Measurements from ENCODE around the gene KDM1B. TPM values are rescaled to one million over a fixed set of nuclear protein-coding genes. Genes with fewer than 3 reads are reported as not detected.

KDM1B gene
- total and polyA plus RNA-seq, 9 of the 15 experiments (the other 6 are each of a cell fraction or from before 2014, with no cell fraction given): 1.4 to 58.9 (median 36.3) TPM

GRCh38 chr6:18117136-18117535 lies 38.1 kb upstream of the KDM1B start:
- Histone ChIP-seq H4K20me1 (replicated peaks; ENCODE audit: control insufficient read depth, insufficient read depth, low read length) (no peaks in the 10 kb centered on the region), H2AFZ (ENCODE audit: low read depth, low read length) (no peak overlapping the region; the same call in 1 of the 2 replicates), H3K79me2 (ENCODE audit: control insufficient read depth, insufficient read depth, low read length) (no peaks in the 10 kb centered on the region), H3K4me3 (no peak overlapping the region), H3K9ac (ENCODE audit: insufficient read depth in 1 of 2, low read depth in 2 of 2, low read length in 2 of 2) (no peak overlapping the region), H3K27ac (ENCODE audit: extremely low read depth, low read depth, low read length) (no peak overlapping the region), H3K27me3 (ENCODE audit: control insufficient read depth in 2 of 2, insufficient read depth in 2 of 2, low read length in 2 of 2) (no peaks in the 10 kb centered on the region; a peak in 1 of 5 replicates), H3K9me1 (ENCODE audit: control insufficient read depth, insufficient read depth, low read length) (no peaks in the 10 kb centered on the region), H3K9me3 (replicated peaks; ENCODE audit: control insufficient read depth, insufficient read depth, low read depth, low read length) (no peaks in the 10 kb centered on the region), H3K4me2 (ENCODE audit: insufficient read depth, low read length) (no peak overlapping the region), H3K4me1 (replicated peaks in 1 of 2; ENCODE audit: control insufficient read depth in 2 of 2, insufficient read depth in 2 of 2, low read length in 2 of 2) (peaks cover 2 to 3% of the 10 kb centered on the region in 2 experiments; a peak in 2 of 5 replicates), H3K36me3 (ENCODE audit: control insufficient read depth, insufficient read depth, low read length) (no peaks in the 10 kb centered on the region)
- FAIRE-seq (no peak), ATAC-seq (no peak), DNase-seq (ENCODE audit: extremely low read depth in 1 of 4, low spot score in 3 of 4) (no peak)
- 58% methylated on average over 5 of the region's 5 CpGs for WGBS (ENCODE audit: insufficient coverage, low coverage, missing lambda C conversion rate)
- in situ Hi-C loops (cut with MboI) (no loop called here), intact Hi-C loops (cut with micrococcal nuclease) (loop anchor here (5.0 kb wide), 1 partner anchor 530 kb away; no protein-coding TSS in a partner anchor)
- POLR2A ChIA-PET: interaction anchor here (1.0 to 1.2 kb wide), 2 partner anchors 8 to 24 kb away, joined by 3 read pairs; no protein-coding TSS in a partner anchor
- TF ChIP-seq TRIM24 (IDR thresholded peaks at IDR 0.05): no peak
- TF ChIP-seq FOS (IDR thresholded peaks at IDR 0.05; ENCODE audit: extremely low read depth, insufficient read length): no peak
- TF ChIP-seq CTCFL (IDR thresholded peaks at IDR 0.05; ENCODE audit: borderline replicate concordance, insufficient read depth, low read depth, low read length, poor library complexity, severe bottlenecking): no peak
- TF ChIP-seq PRMT5 (CRISPR knock-in tag; IDR thresholded peaks at IDR 0.05): no peak
- TF ChIP-seq TEAD4 (IDR thresholded peaks at IDR 0.05; ENCODE audit: low read length): no peak
- TF ChIP-seq TEAD4 (CRISPR knock-in tag; IDR thresholded peaks at IDR 0.05; ENCODE audit: borderline replicate concordance): no peak
- TF ChIP-seq CBFA2T2 (conservative IDR thresholded peaks at IDR 0.05): no peak
- TF ChIP-seq ZNF79 (CRISPR knock-in tag; IDR thresholded peaks at IDR 0.05; ENCODE audit: low read depth): no peak
- TF ChIP-seq KLF1 (tag; IDR thresholded peaks at IDR 0.05): no peak
- TF ChIP-seq HNRNPLL (IDR thresholded peaks at IDR 0.05; ENCODE audit: low read depth, low read length, poor library complexity, severe bottlenecking): no peak
- TF ChIP-seq TCF7 (IDR thresholded peaks at IDR 0.05; ENCODE audit: borderline replicate concordance): no peak
- no peak for TF ChIP-seq HDGF (IDR thresholded peaks at IDR 0.05)
- BruUV-seq (replicated peaks): no TSS peak
- CTCF ChIA-PET (ENCODE audit: low intra/inter-chr PET ratio): no interaction called here

Measured in K562 (cell line).